Mesenteric fat pad (tissue), 1 donor: ENCODE results near the gene EMX2. TPM values are rescaled to one million over a fixed set of nuclear protein-coding genes. Genes with fewer than 3 reads are reported as not detected.

Experiments
- DNase-seq: peaks from one replicate; pipeline ENCODE4 v3.0.0-alpha.2; 2020; ENCODE audit warnings: low spot score
- total RNA-seq: library from RNA; stranded (reverse); fragmentation: NEBNext Ultra II Directional; extraction: Animal tissue kit (Norgen Biotek cat#: 25700); gene quantifications from one replicate; pipeline ENCODE4 v1.2.1, GENCODE V29; 2021
- donor health status: DM: yes; HTN: yes; CAD: no.

The EMX2 gene
- total RNA-seq, 1 donor from 2014 or later, result 2.4 TPM

GRCh38 chr10:117531371-117532002 is 11.1 kb upstream of the EMX2 start:
- peak; percentile 79 for DNase-seq

GRCh38 chr10:117532003-117532385 is 10.6 kb upstream of the EMX2 start:
- peak; percentile 30 for DNase-seq

GRCh38 chr10:117532451-117533107 is 10.0 kb upstream of the EMX2 start:
- DNase-seq, result peak; percentile 82

- DNase-seq, result no peak
These were observed 8.9 kb upstream of the EMX2 start for GRCh38 chr10:117533507-117534281.

- peak; percentile 84 for DNase-seq
These were observed 7.9 kb upstream of the EMX2 start for GRCh38 chr10:117534321-117535297.

GRCh38 chr10:117535298-117536071 is 7.1 kb upstream of the EMX2 start:
- no peak for DNase-seq

- no peak for DNase-seq
These were observed 6.3 kb upstream of the EMX2 start for GRCh38 chr10:117536072-117536865.

GRCh38 chr10:117536866-117537435 is 5.6 kb upstream of the EMX2 start:
- no peak for DNase-seq

GRCh38 chr10:117537436-117537903 is 5.1 kb upstream of the EMX2 start:
- no peak for DNase-seq

- DNase-seq, result no peak
These were observed 4.5 kb upstream of the EMX2 start for GRCh38 chr10:117537904-117538524.

- DNase-seq, result no peak
These were observed 3.2 kb upstream of the EMX2 start for GRCh38 chr10:117539361-117539773.

GRCh38 chr10:117539903-117540639 is 2.5 kb upstream of the EMX2 start:
- DNase-seq, result no peak

GRCh38 chr10:117540640-117541404 is 1.7 kb upstream of the EMX2 start:
- DNase-seq, result no peak

GRCh38 chr10:117541405-117541908 is 1.1 kb upstream of the EMX2 start:
- DNase-seq, result no peak

- DNase-seq, result no peak
These were observed 439 bp upstream of the EMX2 start for GRCh38 chr10:117541909-117542705.
